IPS-NIHi11 (cell line): ENCODE results near the gene JCAD.

Source experiments
- DNase-seq: peaks from one replicate; pipeline ENCODE4 v3.0.0; 2012; ENCODE audit warnings: mixed read lengths, low spot score

Gene JCAD

DNA sequence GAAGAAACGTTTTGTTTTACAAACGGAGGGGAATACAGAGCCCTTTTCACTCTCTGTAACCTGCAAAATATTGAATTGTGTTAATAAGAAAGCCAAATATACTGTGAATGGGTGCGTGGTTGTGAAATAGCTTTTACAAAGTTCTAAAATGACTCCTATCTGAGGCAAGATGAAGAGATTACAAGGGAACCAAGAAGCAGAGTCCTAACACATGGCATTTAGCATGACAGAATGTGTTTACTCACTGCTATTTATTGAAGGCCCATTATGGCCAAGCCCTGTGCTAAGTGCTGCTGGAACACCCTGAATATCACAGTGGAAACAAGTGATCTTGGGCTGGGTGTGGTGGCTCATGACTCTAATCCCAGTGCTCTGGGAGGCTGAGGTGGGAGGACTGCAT, 12.9 kb downstream of the JCAD start:
- DNase-seq, result no peak

DNA sequence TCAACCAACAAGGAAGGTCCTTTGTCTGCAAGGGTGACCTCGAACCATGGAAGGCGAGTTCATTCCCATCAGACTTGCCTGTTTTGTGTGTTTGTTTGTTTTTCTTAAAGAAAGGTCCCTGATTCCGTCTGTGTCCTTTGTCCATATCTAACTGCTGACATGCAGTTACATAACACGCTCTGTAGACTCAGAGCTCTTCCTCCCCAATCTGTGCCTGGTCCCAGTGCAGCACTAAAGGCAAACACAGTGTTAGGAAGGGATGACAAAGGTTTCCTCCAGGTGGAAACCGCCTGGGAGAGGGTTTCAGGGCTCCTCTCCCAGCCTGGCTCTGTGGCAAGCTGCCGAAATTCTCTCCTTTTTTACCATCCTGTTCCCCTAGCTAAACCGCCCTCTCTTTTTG, 13.4 kb downstream of the JCAD start:
- no peak for DNase-seq

DNA sequence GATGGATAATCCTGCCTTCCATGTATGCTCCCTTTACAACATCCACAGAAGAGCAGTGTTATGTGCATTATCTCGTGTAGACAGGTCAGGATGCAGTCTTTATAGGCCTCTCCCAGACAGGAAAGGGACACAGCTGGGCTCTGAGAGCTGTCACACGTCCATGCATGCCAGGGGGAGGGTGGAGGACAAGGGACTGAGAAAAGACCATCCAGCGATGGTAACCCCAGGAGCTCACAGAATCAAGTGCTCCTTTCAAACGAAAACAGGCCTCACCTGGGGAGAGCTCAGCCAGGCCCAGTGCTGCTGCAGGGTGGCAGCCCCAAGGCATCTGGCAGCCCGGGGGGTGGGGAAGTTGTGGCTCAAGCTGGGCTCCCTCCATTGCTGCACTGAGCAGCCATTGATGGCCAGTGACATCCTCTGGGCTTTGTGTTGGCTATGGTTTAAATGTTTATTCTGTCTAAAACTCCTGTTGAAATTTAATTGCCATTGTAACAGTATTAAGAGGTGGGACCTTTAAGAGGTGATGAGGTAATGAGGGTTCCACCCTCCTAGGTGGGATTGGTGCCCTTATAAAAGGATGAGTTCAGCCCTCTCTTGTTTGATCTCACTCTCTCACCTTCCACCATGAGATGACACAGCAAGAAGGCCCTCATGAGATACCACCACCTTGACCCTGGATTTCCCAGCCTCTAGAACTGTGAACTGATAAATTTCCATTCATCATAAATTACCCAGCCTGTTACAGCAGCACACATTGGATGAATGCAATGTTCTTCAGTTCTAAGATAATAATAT, 15.7 kb downstream of the JCAD start:
- no peak for DNase-seq

DNA sequence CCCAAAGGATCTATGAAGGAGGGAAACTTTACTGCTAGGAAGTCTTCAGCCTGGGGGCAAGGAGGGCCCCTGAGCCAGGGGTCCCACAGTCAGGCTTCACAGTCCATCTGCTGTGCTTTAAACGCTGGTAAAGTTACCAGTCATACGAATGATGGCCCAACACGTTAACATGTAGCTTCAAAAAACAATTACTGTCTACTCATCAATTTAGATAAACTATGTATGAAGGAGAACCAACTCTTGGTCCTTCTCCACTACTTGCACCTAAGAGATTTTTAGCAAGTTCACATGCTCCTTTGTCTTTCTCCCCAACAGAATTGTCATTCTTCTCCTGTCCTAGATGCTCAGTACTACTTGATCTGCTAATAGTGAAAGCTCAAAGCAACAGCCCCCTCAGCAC, 16.6 kb downstream of the JCAD start:
- DNase-seq, result no peak

DNA sequence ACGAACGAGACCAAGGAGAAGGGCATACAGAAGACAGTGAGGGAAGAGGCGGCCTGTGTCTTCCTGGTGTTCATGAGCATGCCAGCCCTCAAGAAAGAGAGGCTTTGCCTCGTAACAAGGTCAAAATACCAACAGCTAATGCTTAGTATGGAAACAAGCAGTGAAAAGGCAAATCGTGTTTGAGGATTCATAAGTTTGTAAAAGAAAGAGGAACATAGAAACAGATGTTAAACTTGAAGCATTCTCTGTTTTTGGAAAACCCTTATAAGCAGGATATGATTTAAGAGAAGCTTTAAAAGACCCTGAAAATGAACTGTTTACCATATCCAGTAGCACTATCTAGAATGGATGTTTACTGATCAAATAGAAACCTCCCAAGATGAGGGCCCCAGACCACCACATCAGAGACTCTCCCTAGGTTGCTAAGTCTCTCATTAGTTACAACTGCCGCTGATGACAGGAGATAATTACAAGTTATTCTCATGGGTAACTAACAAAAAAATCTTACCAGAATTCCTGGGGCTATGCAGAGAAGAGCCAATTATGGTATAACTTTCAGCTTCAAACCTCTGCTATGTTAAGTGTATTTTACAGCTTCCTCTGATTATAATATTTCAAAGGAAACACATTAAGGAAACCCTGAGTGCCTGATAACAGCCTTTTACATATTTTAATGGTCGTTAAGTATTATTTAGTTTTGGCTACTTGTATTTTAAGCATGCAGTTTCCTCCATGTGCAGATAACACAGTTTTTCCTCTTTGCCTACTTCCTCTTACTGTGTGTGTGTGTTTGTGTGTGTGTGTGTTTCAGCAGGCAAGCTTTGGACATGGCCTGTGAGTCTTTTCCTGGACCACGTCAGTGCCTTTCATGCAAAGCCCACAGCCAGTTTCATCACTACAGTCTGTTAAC, 17.9 kb downstream of the JCAD start:
- DNase-seq, result no peak

DNA sequence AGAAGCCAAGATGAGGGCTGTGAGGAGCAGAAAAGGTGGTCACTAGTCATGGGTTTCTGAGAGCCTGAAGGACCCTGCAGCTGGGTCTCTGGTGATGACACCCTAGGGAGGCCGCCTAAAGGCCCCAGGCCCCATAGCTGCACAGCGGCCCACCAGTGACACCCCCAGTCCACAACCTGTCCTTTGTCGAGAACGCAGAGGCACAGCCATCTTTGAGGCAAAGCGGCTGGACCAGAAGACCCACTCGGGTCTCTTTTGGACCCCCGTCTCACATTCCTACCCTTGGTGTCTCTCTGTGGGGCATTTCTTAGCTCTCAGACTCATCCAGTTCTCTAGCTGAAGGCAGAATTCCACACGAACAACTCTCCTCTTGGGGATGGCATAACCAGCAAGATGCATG, 18.8 kb downstream of the JCAD start:
- DNase-seq, result no peak

DNA sequence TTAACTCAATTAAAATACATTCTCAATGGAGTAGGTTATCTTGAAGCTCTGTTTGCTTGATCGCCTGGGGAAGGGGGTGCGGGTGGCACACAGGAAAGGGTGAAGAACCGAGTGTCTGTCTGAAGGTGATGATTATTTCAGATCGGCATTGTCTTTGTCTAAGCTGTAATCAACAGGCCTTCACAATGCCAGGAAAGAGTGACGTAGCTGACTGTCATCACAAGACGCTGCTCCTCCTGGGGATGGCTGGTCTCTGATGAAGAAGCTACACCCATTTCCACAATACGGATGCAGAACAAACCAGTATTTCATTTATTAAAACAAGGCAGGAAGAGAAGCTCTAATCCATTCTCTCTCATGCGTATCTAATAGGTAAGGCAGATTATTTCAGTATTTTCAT, 19.4 kb downstream of the JCAD start:
- DNase-seq, result no peak

DNA sequence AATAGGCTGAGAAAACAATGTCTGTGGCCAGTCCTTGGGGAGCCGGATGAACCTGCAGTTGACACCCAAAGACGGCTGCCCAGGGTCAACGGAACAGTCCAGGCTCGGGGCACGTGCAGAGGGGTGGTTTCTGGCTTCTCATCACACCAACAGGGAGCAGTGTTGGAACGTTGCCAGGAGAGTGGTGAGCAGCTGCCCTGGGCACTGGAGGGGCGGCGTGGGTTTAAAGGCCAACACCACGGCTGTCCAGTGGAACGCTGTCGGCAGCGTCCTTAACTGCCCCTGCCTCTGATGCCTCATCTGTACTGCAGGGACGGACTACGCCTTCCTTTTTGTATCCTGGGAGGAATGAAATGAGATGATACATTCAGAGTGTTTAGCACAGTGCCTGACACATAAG, 19.8 kb downstream of the JCAD start:
- DNase-seq, result no peak

DNA sequence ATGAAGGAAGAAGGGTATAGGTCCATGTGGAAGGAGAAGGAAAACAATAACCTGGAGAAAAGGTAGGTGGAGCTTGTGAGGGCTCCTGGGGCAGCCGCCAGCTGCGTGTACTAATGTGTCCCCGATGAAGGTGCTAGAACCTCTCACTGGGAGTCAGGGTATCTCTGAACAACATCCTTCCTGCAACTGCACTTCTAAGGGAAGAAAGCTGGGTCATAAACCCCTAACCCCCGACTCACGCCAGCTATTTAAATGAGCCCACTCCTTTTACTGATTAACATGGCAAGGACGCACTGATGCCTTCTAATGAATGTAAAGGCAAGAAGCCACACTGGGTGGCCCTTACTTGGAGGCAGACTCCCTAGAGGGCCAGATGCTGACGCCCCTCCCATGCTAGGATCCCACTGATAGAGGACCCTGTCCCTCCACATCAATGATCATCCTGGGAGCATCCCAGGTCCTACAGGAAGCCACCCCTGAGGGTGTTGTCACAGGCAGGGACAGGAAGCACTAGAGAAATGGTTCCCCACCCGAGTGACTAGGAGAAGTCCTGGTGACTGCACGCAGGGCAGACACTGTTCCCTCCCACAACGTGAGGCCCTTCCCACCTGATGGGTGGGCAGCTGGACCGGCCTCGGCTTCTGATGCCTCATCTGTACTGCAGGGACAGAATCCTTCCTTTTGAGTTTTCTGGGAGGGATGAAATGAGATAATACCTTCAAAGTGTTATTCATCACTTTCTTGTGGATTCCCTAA, 20.4 kb downstream of the JCAD start:
- no peak for DNase-seq

DNA sequence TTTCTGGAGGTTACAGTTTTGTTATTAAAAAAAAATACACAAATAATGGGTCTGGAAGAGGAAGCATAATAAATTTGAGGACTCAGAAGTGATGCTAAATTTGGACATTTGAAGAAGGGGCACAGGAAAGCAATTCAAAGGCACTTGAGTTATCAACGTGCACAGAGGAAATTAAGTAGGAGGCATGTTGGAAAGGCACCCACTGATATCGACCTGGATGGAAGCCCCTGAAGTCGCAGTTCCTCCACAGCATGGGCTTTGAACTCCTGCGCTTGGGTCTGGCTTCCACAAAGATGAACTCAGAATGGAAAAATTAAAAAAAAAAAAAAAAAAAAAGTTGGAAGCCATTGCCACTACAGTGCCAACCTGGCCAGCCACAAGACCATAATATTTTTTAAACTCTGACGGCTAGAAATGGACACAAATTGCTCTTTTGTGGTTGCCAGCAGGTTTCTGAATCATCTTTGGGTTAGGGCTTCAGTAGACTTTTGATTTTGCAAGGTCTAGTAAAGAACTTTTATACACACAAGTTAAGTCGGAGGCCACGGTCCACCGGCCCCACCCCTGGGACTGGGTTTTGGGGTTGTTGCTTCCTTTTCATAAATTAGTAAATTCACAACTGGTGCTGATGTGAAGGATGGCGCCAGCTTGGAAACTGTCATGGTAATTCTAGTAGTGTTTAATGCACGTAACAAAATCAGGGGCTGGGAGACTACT, 21.6 kb downstream of the JCAD start:
- no peak for DNase-seq

DNA sequence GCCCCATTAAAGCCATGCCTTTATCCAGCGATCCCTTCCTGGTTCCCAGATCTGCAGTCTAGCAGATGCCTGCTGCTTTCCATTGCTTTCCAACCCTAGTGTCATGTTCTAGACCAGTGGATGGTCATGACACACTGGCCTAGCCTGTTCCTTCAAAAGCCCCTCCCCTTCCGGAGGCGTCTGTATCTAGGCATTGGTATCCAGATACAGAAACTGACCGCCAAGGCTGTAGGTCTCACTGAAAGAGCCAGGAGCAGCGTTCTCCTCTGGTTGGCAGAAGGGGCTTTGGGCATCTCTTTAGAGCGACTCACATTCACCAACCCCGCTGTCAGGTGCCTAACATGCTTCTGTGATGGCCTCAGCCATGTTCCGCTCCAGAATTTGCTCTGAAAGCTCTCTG, 22.6 kb downstream of the JCAD start:
- DNase-seq, result no peak

DNA sequence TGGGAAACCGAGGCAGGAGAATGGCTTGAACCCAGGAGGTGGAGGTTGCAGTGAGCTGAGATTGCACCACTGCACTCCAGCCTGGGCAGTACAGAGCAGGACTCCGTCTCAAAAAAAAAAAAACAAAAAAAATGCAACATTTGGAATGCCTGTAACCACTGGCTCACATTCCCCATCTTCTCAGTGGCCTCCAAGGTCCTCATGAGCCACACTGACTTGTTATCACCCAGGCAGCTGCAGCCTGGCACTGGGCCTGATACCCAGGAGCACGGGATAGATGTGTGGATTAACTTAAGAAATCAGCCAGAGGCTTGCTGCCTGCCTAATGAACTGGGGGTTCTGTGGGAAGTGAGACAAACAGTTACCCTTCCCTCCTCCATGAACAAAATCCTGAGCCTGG, 23.0 kb downstream of the JCAD start:
- no peak for DNase-seq

DNA sequence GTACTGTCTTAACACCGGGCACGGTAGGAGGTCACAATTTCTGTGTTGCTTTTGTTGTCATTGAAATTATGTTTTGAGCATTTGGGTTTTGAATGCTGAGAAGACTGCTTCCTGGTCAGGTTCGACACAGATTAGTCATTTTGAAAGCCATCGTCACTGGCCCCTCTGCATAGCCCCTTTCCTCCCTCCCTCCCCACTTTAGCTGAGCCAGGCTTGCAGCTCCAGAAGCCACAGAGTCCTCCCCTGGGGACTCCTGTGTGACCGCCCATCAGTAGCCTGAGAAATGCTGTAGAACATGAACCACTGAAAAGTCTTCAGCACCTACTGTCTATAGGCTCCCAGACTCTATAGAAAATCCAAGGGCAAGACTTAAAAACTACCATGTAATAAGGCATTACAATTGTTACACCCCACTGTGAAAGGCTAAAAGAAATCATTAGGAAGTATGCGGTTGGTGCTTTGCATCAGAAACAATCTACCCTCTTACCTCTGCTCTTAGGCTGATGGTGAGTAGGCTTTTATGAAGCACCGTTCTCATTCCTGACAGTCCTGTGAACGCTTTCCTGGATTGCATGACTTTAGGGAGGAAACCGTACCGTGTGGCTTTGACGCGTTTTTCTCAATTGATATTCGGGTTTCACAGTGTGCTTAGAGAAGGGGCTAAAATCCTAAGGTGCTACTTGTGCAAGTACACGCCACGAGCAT, 24.8 kb downstream of the JCAD start:
- DNase-seq, result no peak

DNA sequence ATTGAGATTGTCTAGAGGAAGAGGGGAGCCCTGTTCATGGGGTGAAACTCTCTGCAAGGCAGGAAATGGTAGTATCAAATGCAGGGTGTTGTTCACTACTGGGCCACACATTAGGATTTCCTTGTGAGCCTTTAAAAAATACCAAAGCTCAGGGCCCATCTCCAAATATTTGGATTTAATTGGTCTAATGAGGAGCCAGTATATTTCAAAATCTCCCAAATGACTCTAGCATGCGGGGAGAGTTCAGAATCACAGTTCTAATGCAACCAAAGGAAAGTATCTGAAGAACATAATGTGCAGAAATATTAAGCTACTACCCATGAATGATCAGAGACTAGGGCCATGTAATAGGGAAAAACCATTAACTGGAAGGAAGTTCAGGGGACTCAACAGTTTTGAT, 27.3 kb downstream of the JCAD start:
- DNase-seq, result no peak

DNA sequence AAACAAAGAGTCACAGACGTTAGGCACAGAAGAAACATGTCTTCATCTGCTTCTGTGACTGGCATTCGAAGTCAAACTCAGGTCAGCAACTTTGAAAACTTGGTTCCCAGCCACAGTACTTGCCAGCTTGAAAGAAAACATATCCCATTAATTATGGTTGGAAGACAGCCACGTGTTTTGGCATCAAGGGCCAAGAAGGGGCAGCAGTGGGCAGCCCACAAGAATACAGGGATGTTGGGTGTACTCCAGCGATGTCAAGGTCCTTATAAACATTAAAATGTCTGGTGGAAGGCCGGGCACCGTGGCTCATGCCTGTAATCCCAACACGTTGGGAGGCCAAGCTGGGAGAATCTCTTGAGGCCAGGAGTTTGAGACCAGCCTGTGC, 29.5 kb downstream of the JCAD start:
- DNase-seq, result no peak

DNA sequence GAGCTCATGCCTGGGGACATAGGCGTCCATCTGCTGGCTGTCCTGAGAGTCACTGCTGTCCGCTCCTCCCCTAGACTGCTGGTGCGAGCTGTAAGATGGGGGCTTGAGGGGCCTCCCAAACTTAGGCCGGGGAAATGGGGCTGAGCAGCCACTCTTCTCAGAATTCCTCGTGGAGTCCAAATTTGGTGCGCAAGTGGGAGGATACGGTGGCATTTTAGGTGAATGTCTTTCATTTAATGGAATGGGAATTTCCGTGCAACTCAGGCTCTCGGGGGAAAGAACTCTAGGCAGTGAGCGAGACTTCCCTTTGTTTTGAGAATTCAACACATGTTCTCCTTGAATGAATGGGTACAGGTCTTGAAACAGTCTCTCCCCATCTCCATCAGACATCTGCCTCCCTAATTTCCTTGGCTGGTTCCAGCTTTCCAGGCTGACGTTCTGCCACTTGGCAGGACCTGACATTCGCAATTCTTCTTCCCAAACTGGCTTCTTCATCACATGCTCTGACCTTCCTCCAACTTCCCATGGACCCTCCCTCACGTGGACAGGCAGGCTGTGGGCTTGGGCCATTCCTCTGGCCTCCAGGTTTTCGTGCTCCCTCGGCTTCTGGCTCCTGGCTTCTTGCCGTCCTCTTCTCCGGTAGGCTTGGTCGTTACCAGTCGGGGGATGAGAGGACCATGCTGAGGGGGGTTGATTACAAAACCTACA, 30.1 kb downstream of the JCAD start:
- DNase-seq, result no peak

DNA sequence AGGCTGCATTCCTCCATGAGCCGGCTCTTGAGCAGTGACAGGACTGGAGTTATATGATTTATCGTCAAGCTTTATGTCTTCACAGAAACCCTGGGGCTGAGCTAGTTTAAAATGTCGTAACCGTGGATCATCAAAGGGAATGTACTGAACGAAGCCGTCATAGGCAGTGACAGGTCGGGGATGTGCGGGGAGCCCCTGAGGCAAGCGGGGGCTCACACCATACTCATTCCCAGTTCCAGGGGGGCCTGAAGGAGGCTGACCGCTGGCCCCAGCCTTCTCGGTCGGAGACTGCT, 30.7 kb downstream of the JCAD start:
- DNase-seq, result no peak

DNA sequence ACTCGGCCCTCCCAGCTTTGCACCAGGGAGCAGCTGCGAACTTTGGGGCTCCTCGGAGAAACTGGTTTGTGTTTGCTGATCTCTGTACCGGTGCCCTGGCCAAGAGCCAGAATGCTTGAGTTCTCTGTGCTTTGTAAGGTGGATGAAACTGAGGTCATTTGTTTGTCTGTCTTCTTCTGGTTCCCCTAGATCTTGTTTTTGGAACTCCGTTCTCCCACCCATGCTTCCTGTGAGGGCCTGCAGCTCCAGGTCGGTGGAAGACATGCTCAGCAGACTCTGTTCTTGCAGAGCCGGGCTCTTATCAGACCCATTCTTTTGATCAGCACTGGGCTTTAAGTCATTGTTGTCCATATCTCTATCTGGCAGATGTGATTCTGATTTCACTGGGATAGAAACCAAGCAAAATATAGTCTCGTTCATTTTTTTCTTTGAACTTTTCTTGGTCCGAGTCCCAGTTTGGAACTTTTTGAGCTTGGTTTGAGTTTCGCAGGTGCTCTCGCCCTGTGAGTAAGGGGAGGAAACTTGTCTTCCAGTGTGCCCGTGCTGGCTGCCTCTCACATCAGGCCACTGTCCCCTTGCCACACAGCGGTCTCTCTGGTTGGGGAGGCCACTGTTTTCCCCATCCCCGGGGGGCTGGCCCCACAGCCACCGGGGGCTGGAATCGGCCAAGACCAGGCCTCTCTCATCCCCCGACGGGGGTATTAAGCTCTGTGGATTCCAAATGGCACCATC, 31.2 kb downstream of the JCAD start:
- no peak for DNase-seq

DNA sequence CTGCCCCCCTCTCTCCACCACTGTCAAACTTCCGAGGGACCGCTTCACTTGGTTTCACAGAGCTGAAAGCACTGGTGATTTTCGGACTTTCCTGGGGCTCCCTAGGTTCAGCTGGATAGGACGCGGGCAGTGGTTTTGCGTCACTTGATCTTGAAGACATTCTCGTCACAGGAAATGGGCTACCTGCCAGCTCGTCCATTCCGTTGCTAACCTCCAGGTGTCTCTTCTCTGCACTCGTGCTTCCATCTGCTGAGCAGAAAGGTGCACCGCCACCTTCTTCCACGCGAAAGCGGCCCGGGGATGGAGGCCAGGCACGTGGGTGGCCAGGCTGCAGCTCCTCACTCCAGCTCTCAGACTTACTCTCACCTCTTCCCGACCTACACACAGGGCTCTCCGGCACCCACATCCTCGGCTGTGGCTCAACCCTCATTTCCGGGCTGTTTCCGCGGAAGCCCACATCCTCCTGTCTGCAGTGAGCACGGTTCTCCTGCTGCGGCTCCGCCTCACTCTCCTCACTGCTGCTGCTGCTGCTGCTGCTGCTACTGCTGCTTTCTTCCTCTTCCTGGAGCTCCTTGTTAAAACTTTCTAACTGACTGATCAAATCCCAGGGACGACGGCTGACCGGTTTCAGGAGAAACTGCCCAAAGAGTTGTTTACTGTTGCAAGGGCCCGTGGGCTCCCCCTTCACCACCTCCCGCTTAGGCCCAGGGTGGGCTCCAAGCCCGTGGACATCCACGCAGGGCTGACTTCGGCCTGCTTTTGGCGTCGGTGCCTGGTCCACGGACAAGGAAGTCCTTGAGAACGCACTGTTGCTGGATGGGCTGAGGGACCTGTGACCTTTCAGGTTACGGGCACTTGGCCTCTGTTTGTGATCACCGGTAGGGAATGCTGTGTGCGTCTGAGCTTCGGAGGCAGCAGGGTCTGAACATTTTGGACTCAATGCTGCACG, 32.1 kb downstream of the JCAD start:
- DNase-seq, result peak; percentile 54
